UCSD-AML1 (cell line): Measurements from ENCODE around the gene FRMPD4.

Experiments
- DNase-seq: peaks from one replicate; lab custom pipeline; 2025; ENCODE audit not compliant: unreplicated experiment; lab: John Stamatoyannopoulos, UW

FRMPD4 gene

DNA sequence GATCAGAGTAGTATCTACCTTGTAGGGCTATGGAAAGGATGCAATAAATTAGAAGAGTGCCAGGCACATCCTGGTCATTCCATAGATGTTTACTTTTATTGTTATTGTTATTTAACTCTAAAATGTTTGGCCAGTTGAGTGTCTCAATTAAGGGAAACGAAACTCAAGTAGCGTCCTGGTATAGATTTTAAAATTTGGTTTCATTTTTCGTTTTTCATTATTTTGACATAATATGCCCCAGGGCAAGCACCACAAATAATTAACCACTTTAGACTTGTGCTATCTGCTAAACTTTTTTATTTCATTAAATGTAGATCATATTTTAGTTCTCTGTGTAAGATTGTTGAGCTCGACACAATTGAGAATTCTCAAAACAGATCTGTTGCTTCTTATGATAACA lies 473.2 kb downstream of the FRMPD4 start:
- no peak for DNase-seq

DNA sequence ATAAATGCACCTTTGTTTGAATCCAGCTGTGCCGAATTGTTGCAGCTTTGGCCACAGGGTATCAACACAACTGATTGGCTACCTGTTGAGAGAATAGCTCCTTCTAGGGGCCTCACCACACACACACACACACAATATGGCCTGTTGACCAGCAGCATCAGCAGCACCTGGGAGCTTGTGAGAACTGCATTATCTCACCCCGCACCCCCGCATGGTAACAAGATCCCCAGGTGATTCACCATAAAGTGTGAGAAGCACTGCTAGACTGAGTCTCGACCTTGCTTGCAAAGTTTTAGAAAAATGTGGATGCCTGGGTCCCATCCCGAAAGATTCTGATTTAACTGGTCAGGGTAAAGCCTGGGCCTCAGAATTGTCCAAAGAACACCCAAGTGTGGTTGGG lies 476.0 kb downstream of the FRMPD4 start:
- DNase-seq, result no peak

DNA sequence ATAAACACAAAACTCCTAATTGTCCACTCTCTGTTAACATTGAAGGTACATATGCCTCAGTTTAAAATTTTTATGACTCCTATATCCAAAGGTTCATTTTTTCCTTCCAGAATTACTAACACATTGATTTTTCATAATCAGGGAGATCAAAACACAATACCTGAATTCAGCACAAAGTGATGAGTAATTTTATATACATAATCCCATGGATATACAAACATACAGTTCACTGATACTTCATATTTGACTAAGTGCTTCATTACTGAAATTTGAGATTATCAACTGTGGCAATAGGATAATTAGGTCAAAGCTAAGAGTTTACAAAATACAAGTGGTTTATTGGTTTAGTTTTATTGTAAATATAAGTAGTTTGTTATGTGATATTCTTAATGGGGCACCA lies 476.8 kb downstream of the FRMPD4 start:
- no peak for DNase-seq

DNA sequence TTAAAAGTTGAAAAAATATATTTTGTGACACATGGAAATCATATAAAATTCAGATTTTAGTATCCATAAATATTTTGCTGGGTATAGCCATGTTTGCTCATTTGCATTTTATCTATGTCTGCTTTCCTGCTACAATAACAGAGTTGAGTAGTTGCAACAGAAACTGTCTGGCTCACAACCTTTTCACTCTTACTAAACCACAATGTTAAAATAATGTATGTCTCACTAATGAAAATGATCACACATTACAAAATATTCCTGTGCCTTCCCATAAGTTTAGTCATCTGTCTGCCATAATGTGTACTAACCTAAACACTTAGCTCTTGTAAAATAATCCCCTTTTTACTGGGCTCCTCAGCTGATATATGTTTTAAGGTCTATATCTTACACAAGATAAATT lies 479.0 kb downstream of the FRMPD4 start:
- no peak for DNase-seq

DNA sequence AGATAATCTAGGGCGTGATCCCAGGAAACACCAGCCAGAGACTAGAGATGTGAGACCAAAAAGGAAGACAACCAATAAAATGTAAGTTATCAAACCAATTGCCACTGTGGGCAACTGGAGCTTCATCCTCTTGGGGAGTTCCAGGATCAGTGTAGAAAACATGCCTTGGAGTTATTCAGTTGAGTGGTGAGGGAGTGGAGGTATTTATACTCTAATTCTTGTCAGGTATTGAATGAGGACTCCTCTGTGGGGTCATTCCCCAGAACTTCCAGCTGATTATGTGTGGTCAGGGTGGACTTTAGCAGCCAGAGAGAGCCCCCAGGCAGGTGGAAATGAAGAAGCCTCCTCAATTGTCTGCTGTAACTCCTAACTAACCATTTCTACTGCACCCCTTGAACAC lies 509.0 kb downstream of the FRMPD4 start:
- DNase-seq, result no peak

DNA sequence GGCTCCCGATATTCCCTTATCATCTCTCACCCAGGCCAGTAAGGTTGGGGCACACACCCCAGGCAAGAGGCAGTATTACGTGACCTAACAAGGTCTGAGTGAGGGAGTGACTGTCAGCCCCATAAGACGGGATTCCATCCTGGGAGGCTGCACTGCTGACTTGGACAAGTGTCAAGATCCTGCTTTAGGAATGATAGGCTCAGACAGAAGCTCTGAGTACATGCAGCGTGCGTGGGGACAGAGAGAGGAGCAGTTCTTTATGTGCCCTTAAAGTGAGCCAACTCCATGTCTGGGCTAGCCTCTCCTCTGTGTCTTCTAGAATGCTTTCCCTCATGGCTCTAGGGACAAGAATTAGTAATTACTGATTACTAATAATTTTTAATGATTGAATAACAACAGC lies 510.7 kb downstream of the FRMPD4 start:
- DNase-seq, result no peak

DNA sequence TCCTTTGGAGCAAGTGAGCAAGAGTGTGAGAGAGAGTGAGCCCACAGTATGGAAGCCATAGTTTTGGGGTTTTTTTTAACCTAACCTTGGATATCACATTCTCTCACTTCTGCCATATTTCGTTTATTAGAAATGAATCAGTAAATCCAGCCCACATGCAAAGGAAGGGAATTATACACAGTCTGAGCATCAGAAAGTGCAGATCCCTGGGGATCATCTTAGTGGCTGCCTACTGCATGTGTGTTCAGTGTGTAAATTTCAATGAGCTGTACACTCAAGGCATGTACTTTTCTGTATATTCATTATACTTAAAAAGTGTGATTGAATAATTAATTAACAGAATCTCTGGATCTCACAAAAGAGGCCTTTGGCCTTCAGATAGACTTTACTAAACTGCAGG lies 519.2 kb downstream of the FRMPD4 start:
- DNase-seq, result no peak

DNA sequence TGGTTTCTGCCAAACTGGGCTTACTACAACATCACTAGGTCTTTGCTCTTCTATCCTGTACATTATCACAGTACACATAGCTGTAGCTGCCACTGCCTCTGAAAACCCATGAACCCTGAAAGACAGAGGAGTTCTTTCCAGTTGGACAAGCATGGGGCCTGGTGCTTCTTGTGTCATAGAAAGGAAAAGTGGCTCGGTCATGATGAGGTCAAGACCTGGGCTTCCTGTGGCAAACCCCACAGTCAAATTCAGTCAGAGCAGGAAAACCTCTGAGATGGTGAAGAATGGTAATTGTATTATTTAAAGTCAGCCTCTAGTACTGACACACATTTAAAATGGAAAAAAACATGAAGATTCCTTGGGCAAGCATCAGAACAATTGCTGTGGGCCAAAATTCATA lies 519.6 kb downstream of the FRMPD4 start:
- DNase-seq, result no peak

DNA sequence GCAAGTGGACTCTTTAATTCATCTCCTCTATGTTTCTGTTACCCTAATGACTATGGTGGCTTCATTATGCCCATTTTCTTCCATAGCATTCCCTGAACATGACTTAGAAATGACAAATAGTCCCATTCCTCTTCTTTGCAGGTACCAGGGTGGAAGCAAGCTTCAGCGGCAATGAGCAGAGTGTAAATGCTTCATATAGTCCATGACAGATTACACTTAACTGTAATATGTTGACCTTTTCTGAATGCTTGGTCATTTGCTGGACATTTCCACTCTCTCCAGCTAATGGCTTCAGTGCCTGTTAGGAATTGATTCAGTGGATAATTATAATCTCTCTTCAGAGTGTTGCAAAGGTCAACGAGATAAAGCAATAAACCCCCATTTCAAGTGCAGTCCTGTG lies 523.2 kb downstream of the FRMPD4 start:
- DNase-seq, result no peak

DNA sequence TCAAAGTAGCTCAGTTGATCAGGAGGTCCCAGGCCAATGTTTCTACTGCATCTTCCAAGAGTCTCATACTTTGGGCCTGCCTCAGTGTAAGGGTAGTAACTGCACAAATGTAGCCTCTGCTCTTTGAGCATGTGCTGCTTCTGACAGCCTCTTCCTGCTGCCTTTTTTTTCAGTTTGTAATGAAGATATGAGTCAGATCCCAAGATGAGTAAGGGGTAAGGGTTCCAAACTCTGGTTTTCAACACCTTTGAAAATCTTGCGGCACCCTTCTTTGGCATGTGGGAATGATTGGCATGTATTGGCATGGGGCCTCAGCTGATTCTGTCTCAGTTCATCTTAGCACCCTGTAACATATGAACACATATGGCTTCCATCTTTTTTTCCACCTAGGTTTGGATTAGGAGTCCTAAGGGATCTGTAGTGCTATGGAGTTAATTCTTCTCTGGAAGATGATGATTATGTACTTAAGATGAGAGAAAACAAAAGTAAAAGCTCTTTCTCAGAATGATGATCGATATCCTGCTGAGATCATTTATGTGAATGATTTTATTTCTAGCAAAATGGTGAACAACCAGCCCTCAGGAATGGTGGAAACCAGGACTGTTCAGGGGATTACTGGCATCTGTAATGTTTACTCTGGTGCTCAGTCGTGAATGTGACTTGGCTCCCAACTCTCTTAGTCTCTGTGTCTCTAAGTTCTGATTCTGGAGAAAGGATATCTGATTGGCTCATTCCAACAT lies 534.3 kb downstream of the FRMPD4 start:
- no peak for DNase-seq

DNA sequence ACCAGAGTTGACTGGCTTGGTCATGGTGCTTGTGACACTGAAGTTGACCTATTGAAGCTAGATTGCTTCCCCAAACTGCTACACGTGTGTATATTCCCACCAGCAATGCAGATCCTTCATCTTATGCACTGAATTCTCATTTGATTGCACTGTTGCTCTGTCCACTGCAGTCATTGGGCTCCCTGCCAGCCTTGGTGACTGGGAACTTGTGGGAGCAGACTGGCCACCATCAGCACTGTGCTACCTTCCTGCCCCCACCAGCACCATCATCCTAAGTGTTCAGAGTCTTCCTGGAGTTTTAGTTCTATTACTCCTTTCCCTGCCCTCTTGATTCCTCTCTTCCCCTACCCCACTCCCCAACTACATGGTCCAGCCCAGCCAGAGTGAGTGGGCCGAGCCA lies 535.2 kb downstream of the FRMPD4 start:
- no peak for DNase-seq

DNA sequence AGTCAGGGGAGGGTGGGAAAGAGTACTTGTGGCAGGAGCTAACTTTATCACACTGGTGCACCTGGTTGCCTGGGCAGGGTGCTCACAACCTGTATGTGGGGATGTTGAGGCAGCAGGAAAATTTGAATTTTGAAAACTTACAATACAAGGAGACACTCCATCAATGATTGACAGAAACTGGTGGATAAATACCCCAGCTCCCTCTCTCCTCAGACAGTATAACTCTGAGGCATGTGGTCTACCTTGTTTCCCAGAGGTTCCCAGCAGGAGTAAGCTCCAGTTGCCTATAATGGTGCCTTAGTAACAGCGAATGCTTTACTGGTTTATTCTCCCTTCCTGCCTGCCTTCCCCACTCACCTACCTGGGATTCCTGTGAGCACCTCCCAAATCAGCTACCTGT lies 541.2 kb downstream of the FRMPD4 start:
- no peak for DNase-seq

DNA sequence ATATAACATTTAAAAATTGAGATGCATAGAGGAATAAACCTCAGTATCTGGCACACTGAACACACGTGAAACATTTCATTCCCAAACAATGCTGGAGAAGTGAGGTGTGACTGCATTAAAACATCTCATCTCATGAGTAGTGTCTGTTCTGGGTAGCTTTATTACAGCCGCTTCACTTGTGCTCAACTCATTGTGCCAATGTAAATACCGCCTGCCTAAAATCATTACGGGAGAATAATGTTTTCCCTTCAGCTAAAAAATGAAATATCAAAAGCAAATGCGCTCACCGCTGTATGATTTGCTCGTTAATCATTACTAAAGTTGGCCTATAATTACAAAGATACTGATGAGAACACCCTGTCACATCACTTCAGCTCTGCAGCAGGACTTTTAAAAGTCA lies 542.8 kb downstream of the FRMPD4 start:
- DNase-seq, result no peak

DNA sequence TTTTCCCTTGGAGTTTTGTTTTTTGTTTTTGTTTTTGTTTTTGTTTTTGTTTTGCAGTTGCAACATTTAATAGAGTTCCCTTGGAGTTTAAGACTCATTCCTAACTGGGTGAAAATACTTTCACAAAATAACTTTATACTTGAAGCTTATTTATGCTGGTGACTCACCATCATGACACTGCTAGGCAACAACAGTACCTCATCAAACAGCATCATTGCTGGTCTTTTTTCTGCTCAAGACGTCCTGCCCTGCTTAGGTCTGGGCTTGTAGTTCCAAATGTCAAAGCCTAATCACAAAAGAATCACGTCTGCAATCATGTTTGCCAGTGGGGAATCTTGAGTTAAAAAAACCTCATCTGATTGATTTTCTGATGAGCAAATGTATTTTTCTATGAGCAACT lies 547.3 kb downstream of the FRMPD4 start:
- DNase-seq, result no peak

DNA sequence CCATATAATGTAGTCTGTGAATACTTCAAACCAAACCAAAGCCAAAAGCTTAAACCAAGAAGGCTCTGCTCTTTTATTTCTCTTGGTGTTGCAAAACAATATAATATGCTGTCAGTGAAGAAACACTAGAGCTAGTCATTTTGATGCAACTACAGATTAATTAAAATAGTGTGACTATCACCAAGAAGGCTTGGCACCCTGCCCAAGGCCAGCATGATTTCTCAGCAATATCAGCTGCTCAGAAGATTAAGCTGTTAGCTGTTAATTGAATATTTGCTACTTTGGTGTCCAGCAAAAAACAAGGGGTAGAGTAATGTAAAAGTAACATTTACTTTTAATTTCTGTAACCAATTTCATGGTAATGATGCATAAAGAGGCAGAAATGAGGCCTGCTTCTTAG lies 548.1 kb downstream of the FRMPD4 start:
- DNase-seq, result no peak

DNA sequence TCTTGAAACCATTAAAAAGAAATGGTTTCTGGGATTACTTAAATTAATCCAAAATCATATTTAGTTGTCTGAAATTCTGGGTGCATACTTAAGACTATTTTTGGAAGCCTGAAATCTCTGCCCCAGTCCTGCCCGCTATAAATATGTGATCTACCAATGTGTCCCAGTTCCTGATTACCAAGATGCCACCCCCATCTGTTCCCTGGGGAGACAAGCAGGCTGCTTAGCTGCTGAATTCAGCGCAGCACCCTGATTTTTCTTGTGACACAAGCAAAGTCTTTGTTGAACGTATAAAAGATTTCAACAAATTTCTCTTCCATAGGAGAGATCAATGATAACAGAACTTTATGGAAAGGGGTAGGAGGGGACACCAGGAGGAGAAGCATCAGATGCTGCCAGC lies 552.4 kb downstream of the FRMPD4 start:
- DNase-seq, result no peak

DNA sequence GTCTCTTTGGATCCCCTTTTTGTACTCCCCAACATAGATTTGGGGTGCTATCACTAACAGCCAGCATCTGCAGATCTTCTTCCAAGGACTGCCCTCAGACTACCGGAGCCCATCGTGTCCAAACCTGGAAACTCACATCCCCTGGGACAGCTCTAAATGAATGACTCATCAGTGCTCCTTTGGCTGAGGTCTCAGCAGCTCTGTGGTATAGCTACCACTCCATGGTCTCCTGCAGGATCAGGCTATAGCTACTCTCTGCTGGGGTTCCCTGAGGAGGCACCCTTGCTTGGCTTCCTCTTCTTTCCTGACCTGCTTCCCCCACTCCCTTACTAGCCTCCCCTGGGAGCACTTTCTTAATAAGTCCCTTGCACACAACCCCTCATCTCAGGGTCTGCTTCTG lies 555.5 kb downstream of the FRMPD4 start:
- DNase-seq, result no peak

DNA sequence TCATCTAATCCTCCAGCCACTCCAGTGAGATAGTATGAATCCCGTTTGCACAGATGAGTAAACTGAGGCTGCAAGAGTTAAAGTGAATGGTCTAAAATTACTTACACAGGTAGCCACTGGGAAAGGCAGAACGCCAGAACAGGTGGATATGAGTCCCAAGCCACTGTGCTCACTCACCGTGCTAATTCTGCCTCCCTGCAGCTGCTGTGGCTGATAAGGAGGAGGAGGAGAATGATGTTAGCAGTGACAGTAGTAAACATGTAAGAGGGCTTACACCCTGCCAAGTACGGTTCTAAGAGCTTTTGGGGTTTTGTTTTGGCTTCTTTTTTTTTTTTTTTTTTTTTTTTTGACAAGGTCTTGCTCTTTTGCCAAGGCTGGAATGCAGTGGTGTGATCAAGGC lies 562.5 kb downstream of the FRMPD4 start:
- DNase-seq, result no peak

DNA sequence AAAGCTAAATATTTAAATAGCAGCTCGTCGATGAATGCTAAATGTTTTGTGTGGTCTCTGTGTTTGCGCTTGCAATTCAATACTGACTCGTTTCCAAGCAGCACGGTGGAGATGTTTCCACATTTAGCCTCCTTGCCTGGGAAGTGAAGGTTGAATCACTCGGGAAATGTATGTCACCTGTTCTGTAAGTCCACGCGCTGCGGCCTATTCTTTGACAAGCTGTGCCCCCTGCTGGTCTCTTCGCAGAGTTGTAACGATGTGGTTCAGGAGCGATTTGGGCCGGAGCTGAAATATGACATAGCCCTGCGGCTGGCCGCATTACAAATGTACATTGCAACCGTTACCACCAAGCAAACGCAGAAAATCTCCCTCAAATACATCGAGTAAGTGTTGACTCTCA lies 563.4 kb downstream of the FRMPD4 start:
- DNase-seq, result peak; percentile 28

DNA sequence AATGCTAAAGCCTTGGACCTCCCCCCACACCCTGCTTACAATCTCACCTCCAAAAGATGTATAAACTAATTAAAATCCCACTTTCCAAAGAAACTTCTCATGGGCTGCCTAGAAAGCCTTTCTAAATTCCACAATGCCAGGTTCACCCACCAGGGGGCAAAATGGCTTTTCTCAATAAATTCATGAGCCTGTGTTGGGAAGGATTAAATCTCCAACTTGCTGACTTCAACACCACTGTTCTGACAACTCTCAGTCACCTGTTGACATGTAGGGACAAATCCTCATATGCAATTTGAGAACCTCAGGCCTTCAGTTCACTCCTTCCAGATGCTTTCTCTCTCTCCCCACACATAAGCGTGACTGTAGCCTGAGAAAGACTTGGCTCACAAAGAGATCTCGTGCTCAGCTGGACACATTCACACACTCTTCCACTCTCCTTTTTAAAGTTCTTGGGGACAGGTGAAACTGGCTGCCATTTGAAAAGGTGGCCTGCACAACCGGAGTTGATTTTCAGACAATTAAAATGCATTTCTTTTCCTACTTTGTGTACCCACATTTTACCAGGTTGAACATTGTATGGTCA lies 564.3 kb downstream of the FRMPD4 start:
- DNase-seq, result no peak

DNA sequence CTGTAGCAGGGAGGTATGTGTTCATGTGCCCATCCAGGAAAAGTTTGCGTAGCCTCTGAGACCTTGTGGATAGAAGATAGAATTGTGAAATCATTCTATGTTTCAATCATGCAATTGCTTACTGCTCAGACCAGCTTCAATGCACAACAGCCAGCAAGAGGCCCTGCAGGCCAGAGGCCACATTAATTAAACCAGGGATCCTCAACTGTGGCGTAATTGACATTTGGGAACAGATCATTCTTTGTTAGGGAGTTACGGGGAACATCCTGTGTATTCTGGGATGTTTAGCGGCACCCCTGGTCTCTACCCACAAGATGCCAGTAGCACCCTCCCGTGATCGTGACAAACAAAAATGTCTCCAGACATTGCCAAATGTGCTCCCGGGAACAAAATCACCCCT lies 566.4 kb downstream of the FRMPD4 start:
- no peak for DNase-seq

DNA sequence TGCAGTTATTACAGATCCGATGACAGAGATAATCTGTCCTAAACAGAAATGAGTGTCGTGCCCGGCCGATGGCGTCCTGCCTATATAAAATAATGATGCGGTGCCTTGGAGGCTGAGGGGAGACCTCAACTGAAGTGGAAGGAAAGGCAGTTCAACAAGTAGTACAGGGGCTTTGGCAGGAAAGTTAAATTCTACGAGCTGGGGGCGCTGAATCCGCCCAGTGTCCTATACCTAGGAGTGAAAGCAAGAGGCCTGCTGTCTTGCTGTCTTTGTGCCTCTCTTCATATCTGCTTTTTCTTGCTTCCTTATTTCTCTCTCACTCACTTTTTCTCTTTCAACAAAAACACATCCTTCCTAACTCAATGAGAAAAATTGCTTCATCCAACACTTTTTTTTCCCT lies 570.8 kb downstream of the FRMPD4 start:
- DNase-seq, result peak; percentile 31

DNA sequence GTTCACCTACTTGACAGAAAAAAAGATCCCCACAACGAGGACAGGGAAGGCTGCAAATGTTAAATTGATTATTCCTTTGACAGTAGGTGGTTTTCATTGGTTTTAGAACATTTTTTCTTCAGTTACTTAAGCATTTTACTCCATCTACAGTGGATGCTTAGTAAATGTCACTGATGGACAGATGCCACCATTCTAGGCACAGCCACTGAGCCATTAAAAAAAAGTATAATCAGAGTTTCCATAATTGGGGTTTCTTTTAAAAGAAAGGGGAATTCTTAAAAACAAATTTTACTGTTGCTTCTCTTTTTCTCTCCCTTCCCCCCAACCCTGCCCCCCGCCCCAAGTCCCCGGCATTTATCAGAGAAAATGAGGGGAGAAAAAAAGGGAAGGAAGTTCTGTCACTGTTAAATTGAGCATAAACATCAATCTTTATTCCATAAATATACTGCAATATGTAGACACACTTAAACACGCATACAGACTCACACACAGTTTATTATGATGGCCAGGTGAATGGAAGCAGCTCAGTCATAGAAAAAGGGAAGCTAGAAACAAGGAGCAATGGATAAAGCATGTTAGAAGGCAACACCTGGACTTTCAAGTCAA lies 573.3 kb downstream of the FRMPD4 start:
- no peak for DNase-seq
